ENCODE data around the gene SF1.

The SF1 gene

DNA sequence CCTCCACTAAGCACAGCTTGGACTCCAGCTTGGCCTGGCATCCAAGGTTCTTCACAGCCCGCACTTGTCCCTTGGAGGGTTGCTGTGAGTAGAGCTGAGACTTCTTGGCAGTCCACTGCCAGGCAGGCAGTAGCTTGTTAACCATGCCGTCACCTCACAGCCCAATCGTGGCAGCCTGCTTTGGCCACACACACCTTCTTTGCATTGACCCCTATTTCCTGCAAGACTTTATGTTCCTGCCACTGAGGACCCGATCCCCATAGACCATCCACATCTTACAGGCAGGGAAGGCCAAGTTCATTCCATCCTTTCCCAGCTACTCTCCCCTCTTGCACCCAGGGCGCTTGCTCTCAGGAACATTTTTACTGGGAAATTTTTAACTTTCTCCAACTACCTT is 16.1 kb downstream of the SF1 start:
- DNase-seq (ENCODE audit: low read depth): no peak

DNA sequence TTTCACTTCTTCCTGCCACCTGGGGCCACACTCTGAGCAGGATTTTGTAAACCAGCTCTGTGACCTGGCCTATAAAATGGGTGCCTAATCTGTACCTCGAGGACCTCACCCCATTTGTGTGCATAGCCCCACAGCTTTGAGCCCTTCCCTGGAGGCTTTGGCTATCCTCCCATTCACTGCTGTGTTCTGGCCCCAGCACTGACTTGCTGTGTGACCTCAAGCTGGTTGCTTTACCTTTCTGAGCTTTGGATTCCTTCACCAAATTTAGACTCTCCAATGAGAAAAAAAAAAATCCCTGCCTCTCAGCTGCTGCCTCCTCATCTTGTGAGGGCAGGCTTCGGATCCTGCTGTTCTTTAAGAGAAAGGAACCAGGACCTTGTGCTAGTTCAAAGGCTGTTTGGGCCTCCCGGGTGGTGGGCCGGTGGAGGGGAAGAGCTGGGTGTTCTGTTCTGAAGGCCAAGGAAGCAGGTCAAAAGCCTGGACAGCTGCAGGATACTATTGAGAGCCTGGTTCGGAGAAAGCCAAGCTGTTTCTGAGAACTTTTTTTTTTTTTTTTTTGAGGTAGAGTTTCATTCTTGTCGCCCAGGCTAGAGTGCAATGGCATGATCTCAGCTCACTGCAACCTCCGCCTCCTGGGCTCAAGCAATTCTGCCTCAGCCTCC is 17.5 kb downstream of the SF1 start:
- no peak for DNase-seq (ENCODE audit: low read depth)

DNA sequence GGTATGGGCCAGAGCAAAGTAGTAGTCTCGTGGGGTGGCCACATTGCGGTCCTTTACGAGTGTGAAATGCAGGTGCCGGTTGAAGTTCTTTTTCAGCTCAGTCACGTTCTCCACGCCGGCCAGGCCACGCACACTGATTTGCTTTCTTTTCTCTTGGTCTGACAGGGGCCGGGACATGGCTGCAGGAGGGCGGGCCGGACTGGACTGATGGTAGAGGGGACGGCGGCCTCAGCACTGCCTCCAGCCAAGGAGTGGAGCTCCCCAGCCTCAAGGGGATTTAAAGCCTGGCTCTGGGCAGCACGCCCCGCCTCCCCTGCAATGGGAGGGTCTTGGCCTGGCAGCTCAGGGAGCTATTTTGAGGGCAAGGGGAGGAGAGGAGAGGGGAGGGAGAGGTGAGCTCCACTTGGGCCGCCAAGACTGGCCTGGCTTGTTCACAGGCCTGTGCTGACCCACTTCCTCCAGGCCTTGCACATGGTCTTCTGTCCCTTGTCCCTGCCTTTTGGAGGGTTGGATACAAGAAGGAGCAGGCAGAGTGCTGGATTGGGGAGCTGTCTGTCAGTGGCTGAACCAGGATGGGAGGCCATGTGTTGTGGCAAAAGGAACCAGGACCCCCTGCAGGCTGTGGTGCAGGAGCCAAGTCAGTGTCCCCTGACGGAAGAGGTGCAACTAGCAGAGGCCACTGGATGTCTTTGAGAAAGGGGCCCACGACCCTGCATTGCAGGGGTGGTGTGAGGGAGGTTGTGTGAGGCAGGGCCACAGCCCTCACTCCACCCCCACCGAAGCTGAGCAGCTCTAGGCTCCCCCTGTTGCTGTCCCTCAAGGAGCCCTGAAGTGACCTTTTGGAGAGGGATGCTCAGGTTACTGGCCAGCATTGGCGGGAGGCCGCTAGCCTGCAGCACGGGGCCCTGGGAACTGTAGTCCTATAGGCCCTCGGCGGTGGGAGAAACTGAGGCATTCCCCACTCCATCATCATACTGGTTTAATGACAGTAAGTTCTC is 18.3 kb downstream of the SF1 start, which contains the start of gene PYGM:
PYGM (minus strand) TSS at position 253 of the 998 bp plus-strand sequence; CDS start at position 177, 76 bp downstream.
- no peak for DNase-seq (ENCODE audit: low read depth)

DNA sequence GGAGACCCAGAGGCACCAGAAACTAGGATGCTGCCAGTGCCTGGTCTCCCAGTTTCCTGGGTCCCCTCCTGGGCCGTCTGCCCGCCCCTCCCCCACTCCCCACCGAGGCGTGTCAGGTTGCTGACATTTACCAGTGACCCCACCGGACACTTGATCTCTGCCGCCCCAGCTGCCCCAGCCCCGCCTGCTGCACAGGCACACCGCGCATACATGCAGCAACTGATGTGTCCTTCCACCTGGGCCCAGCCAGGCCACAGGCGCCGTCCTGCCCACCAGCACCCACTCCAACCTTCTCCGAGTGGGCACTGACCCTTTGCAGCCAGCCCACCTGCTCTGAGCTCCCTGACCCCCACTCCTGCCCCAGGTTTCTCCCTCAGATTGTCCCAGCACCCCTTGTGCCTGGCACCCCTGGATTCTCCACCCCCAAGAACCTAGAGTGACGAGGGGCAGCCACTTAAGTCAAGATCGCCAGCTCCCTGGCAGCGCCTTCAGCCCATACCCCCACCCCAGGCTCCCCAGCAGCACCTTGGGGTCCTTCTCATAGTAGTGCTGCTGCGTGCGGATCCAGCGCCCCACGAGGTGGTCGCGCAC is 19.1 kb downstream of the SF1 start:
- DNase-seq (ENCODE audit: low read depth): no peak

- DNase-seq (ENCODE audit: low read depth): no peak
These were observed 19.8 kb downstream of the SF1 start for GRCh38 chr11:64758330-64759079.

DNA sequence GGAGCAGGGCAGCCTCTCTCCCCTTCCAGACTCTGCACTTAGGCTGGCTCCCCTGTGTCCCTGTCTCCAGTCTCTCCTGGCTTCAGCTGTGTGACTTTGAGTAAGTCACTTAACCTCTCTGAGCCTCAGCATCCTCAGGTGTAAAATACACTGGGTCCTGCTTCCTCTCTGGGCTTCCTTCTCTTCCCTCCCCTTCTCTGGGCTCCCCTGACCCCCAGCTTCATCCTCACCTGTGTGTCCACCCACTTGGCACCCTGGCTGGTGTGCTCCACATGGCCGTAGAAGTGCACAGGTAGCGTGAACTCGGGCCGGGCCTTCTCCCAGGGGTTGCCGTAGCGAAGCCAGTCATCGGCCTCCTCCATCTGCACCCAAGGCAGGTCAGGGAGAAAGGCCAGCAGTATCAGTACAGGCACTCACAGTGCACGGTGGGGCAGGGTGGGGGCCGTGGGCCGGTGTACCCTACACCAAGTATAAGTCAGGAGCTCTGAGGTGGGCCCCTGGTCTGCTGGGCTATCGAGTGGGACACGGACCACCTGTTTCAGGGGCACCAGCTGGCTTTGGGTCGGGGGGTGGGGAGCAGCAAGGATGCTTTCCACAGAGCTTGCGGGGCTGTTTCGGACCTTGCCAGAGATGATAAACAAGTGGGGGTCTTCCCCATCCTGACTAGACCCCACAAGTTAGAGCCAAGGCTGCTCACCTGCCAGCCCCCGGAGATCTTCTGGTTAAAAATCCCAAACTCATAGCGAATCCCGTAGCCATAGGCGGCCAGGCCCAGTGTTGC is 20.6 kb downstream of the SF1 start:
- no peak for DNase-seq (ENCODE audit: low read depth)

GRCh38 chr11:64755681-64756361 is 22.5 kb downstream of the SF1 start:
- no peak for DNase-seq (ENCODE audit: low read depth)

DNA sequence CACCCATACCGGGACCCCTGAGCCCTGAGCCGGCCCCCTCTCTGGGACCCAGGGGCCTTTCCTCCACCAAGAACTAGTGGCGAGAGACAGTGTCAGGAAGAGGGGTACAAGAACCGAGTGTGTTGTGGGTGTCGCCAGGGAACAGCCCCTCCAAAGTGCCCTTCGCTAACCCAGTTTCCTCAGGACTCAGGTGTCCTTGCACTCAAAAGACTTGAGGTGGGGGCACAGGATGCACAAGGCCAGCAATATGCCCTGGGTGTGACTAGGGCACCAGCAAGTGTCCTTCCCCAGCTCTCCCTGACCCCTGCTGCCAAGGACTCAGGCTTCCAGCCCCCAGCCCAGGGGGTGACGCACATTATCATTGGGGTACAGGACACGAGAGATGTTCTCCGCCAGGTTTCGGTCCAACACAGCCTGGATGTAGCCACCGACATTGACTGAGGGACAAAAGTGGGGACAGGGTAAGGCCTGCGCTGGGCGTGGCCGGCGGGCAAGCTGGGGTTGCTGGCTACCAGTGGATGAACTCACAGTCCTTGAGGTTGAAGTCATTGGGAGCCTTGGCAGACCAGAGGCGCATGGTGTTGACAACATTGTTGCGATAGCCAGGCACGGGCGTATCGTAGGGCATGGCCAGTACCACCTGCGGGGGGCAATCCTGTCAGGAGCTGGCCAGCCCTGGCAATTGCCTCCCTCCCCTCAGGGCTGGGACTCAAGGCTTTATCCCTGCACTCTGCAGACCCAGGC is 23.3 kb downstream of the SF1 start:
- no peak for DNase-seq (ENCODE audit: low read depth)

GRCh38 chr11:64754124-64754918 is 24.0 kb downstream of the SF1 start:
- DNase-seq (ENCODE audit: low read depth): no peak

DNA sequence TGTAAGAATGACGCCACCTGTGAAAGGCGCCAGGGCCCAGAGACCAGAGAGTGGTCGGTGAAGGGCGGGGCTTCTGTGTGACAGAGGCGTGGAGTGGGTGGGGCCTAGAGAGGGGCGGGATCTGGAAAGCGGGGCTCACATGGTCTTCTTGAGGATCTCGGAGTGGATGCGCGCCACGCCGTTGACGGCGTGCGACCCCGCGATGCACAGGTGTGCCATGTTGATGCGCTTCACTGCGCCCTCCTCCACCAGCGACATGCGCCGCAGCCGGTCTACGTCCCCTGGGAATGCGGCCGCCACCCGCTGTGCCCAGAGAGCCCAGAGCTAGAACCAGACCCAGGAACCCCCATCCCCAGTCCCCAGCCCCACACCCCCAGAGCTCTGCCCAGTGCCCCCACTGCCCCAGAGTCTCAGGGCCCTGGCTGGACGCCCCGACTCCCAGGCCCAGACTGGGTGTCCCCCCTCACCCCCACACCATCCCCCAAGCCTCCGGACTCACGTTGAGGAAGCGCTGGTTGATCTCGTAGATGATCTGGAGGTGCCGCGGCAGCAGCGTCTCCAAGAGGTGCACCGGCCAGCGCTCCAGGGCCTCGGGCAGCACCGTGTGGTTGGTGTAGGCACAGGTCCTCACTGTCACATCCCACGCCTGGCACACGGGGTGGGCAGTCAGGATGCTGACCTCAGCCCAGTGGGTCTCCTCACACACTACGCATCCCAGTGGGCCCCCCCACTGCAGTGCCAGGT is 24.8 kb downstream of the SF1 start:
- no peak for DNase-seq (ENCODE audit: low read depth)

DNA sequence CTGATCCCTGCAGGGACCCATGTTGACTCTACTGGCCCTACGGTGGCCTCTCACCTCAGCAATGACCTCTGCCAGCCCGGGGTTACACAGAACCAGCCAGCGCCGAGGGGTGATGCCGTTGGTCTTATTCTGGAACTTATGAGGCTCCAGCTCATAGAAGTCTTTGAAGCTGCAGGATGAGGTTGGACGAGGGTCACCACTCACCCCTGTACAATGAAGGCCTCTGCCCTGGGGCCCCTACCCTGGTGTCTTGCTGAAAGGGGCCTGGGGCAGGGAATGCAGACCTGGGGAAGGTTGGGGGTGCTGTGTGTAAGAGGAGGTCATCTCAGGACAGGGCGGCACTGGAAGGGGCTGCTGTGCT is 25.3 kb downstream of the SF1 start:
- DNase-seq (ENCODE audit: low read depth): no peak

DNA sequence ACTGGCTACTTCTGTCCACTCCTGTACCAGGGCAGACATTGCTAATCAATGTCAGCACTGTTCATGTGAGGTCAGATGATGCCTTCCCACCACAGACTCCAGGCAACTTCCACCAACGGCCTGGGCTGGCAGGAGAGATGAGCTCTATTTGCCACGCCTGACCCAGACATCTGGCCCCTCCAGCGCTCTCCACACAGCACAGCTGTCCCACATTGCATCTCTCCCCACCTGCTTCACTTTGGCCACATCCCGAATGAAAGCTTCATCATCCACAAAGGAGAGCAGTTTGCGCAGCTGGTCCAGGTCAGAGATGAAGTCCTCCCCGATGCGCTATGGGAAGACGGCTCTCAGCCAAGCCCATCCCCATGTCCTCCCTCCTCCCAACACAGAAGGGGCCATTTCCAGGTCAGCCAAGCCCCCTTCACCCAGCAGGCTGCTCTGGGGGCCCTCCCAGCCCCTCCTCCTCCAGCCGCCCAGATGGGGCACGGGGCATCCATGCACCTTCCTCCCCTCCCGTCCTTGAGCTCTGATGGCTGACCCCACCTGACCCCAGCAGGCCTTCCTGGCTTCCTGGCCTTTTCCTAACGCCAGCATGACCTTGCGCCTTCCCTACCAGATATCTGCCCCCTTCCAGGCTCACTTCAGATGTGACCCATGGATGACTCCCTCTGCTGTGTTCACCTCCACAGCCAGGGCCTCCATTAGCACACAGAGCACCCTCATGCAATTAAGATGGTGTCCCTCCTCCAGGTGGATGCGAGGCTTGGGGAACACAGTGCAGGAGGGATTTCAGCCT is 26.0 kb downstream of the SF1 start:
- DNase-seq (ENCODE audit: low read depth): no peak

- no peak for DNase-seq (ENCODE audit: low read depth)
These were observed 26.8 kb downstream of the SF1 start for GRCh38 chr11:64751580-64751979.

GRCh38 chr11:64751136-64751535 is 27.2 kb downstream of the SF1 start:
- no peak for DNase-seq (ENCODE audit: low read depth)

GRCh38 chr11:64750361-64751054 is 27.8 kb downstream of the SF1 start:
- DNase-seq (ENCODE audit: low read depth): no peak

GRCh38 chr11:64747961-64748665 is 30.2 kb downstream of the SF1 start:
- no peak for DNase-seq (ENCODE audit: low read depth)

Data from stimulated activated CD8-positive, alpha-beta memory T cell treated with anti-CD3 and anti-CD28 coated beads, Interleukin-12 subunit alpha, Interleukin-12 subunit beta, amount 100 ng/mL, for 1 hour (primary cell).